Muscle layer of colon (tissue), 2 donors: ENCODE measurements around the gene FAM72C.
"Not testable (repeated sequence)": the region's sequence is repeated elsewhere in the genome, so short reads cannot be mapped to it uniquely, and the experiment has no call there.

Experiments
- H3K27ac ChIP-seq: one replicate; pipeline ENCODE4 v1.7.0; 2013; ENCODE audit warnings: low read depth, mild to moderate bottlenecking, low read length, moderate library complexity
- H3K27me3 ChIP-seq, 2 donors: one replicate each; pipeline ENCODE4 v1.7.0; 2013; ENCODE audit warnings: low read length in 2 of 2, mild to moderate bottlenecking in 2 of 2; ENCODE audit not compliant: insufficient read depth in 2 of 2, control insufficient read depth in 1 of 2
- H3K36me3 ChIP-seq: one replicate; pipeline ENCODE4 v1.7.0; 2013; ENCODE audit warnings: mild to moderate bottlenecking, low read length; ENCODE audit not compliant: insufficient read depth
- H3K4me1 ChIP-seq: one replicate; pipeline ENCODE4 v1.7.0; 2013; ENCODE audit warnings: mild to moderate bottlenecking, low read length; ENCODE audit not compliant: insufficient read depth
- H3K4me3 ChIP-seq, 2 donors: one replicate each; pipeline ENCODE4 v1.7.0; 2013; ENCODE audit warnings: low read length in 2 of 2, low read depth in 1 of 2, mild to moderate bottlenecking in 1 of 2, moderate library complexity in 1 of 2
- H3K9ac ChIP-seq: one replicate; pipeline ENCODE4 v1.7.0; 2013; ENCODE audit warnings: low read length
- H3K9me3 ChIP-seq: one replicate; pipeline ENCODE4 v1.7.0; 2013; ENCODE audit warnings: mild to moderate bottlenecking, low read length
- donor health status: abdominal sarcoma.
- donor health status: Adenocarcinoma of cecum.

The FAM72C gene

GRCh38 chr1:144002141-144002881, 30.5 kb upstream of the FAM72C start:
- H3K9me3 ChIP-seq, H3K4me1 ChIP-seq, H3K4me3 ChIP-seq, H3K9ac ChIP-seq, H3K27me3 ChIP-seq, H3K36me3 ChIP-seq, H3K27ac ChIP-seq: not testable (repeated sequence)

- not testable (repeated sequence) for H3K27ac ChIP-seq, H3K4me3 ChIP-seq, H3K9me3 ChIP-seq, H3K4me1 ChIP-seq, H3K27me3 ChIP-seq, H3K36me3 ChIP-seq, H3K9ac ChIP-seq
Observed at GRCh38 chr1:144001077-144001476, 29.3 kb upstream of the FAM72C start.

- not testable (repeated sequence) for H3K9ac ChIP-seq, H3K36me3 ChIP-seq, H3K9me3 ChIP-seq, H3K27me3 ChIP-seq, H3K4me1 ChIP-seq, H3K27ac ChIP-seq, H3K4me3 ChIP-seq
Observed at GRCh38 chr1:143996020-143996419, 24.2 kb upstream of the FAM72C start.

GRCh38 chr1:143993301-143993907, 21.6 kb upstream of the FAM72C start:
- H3K36me3 ChIP-seq, H3K9ac ChIP-seq, H3K27me3 ChIP-seq, H3K27ac ChIP-seq, H3K4me1 ChIP-seq, H3K4me3 ChIP-seq, H3K9me3 ChIP-seq: not testable (repeated sequence)

- H3K4me3 ChIP-seq, H3K9me3 ChIP-seq, H3K4me1 ChIP-seq, H3K36me3 ChIP-seq, H3K27ac ChIP-seq, H3K9ac ChIP-seq, H3K27me3 ChIP-seq: not testable (repeated sequence)
Observed at GRCh38 chr1:143990699-143991098, 18.9 kb upstream of the FAM72C start.

- not testable (repeated sequence) for H3K4me3 ChIP-seq, H3K27me3 ChIP-seq, H3K4me1 ChIP-seq, H3K27ac ChIP-seq, H3K36me3 ChIP-seq, H3K9me3 ChIP-seq, H3K9ac ChIP-seq
Observed at GRCh38 chr1:143989719-143990118, 17.9 kb upstream of the FAM72C start.

GRCh38 chr1:143989427-143989712, 17.6 kb upstream of the FAM72C start:
- not testable (repeated sequence) for H3K36me3 ChIP-seq, H3K9me3 ChIP-seq, H3K27me3 ChIP-seq, H3K9ac ChIP-seq, H3K4me3 ChIP-seq, H3K27ac ChIP-seq, H3K4me1 ChIP-seq

- not testable (repeated sequence) for H3K36me3 ChIP-seq, H3K27ac ChIP-seq, H3K9ac ChIP-seq, H3K9me3 ChIP-seq, H3K4me1 ChIP-seq, H3K4me3 ChIP-seq, H3K27me3 ChIP-seq
Observed at GRCh38 chr1:143988602-143989426, 17.0 kb upstream of the FAM72C start.

GRCh38 chr1:143987868-143988267, 16.1 kb upstream of the FAM72C start:
- not testable (repeated sequence) for H3K27me3 ChIP-seq, H3K27ac ChIP-seq, H3K4me3 ChIP-seq, H3K36me3 ChIP-seq, H3K9ac ChIP-seq, H3K9me3 ChIP-seq, H3K4me1 ChIP-seq

GRCh38 chr1:143984721-143985473, 13.1 kb upstream of the FAM72C start:
- not testable (repeated sequence) for H3K4me3 ChIP-seq, H3K36me3 ChIP-seq, H3K9ac ChIP-seq, H3K9me3 ChIP-seq, H3K27ac ChIP-seq, H3K4me1 ChIP-seq, H3K27me3 ChIP-seq

- H3K4me3 ChIP-seq, H3K36me3 ChIP-seq, H3K27ac ChIP-seq, H3K9me3 ChIP-seq, H3K9ac ChIP-seq, H3K27me3 ChIP-seq, H3K4me1 ChIP-seq: not testable (repeated sequence)
Observed at GRCh38 chr1:143974416-143974815, 2.6 kb upstream of the FAM72C start.
